ENCODE results near the gene SECISBP2L.
A peak's percentile ranks its signal among the peaks of the same experiment; 100 is the strongest.

The SECISBP2L gene

GRCh38 chr15:49046220-49047102 lies at the start of gene SECISBP2L:
Gene SECISBP2L, minus strand, starts transcription at chr15:49046446. Its CDS starts 147 bp downstream, at chr15:49046299.
- in situ Hi-C loops (cut with HindIII; ENCODE audit: low pct_ligation_motif_present, low sequenced_read_pairs), result no loop called here
- Histone ChIP-seq H3K36me3 (replicated peaks) (peaks cover 2% of the 10 kb centered on the region), H3K4me3 (ENCODE audit: low read depth, low read length) (peak within 1 kb of the TSS; percentile 84), H3K27ac (peak within 1 kb of the TSS; percentile 73), H3K27me3 (replicated peaks) (no peaks in the 10 kb centered on the region)
- DNase-seq, result peak; percentile 94
- peak; percentile 50 for TF ChIP-seq CTCF (IDR thresholded peaks at IDR 0.05; ENCODE audit: low read depth, low read length, missing control alignments)

- Histone ChIP-seq H3K36me3 (replicated peaks) (no peaks in the 10 kb centered on the region), H3K27me3 (replicated peaks) (no peaks in the 10 kb centered on the region), H3K27ac (no peak overlapping the region), H3K4me3 (ENCODE audit: low read depth, low read length) (no peak overlapping the region)
- no peak for TF ChIP-seq CTCF (IDR thresholded peaks at IDR 0.05; ENCODE audit: low read depth, low read length, missing control alignments)
- in situ Hi-C loops (cut with HindIII; ENCODE audit: low pct_ligation_motif_present, low sequenced_read_pairs), result no loop called here
- no peak for DNase-seq
Measured at GRCh38 chr15:49094923-49095322, 48.7 kb upstream of the SECISBP2L start.

- Histone ChIP-seq H3K27ac (no peak overlapping the region), H3K4me3 (ENCODE audit: low read depth, low read length) (no peak overlapping the region), H3K27me3 (replicated peaks) (no peaks in the 10 kb centered on the region), H3K36me3 (replicated peaks) (no peaks in the 10 kb centered on the region)
- no peak for DNase-seq
- TF ChIP-seq CTCF (IDR thresholded peaks at IDR 0.05; ENCODE audit: low read depth, low read length, missing control alignments), result no peak
- in situ Hi-C loops (cut with HindIII; ENCODE audit: low pct_ligation_motif_present, low sequenced_read_pairs), result no loop called here
Measured at GRCh38 chr15:49093252-49094105, 47.2 kb upstream of the SECISBP2L start.

- H3K4me3 ChIP-seq (ENCODE audit: low read depth, low read length), result no peak overlapping the region
- H3K27ac ChIP-seq, result no peak overlapping the region
- DNase-seq, result no peak
- in situ Hi-C loops (cut with HindIII; ENCODE audit: low pct_ligation_motif_present, low sequenced_read_pairs), result no loop called here
- no peak for TF ChIP-seq CTCF (IDR thresholded peaks at IDR 0.05; ENCODE audit: low read depth, low read length, missing control alignments)
- no peaks in the 10 kb centered on the region for H3K36me3 ChIP-seq (replicated peaks)
- no peaks in the 10 kb centered on the region for H3K27me3 ChIP-seq (replicated peaks)
Measured at GRCh38 chr15:49088996-49089395, 42.8 kb upstream of the SECISBP2L start.

GRCh38 chr15:49085696-49086459 lies 39.6 kb upstream of the SECISBP2L start:
- TF ChIP-seq CTCF (IDR thresholded peaks at IDR 0.05; ENCODE audit: low read depth, low read length, missing control alignments), result no peak
- DNase-seq, result no peak
- H3K4me3 ChIP-seq (ENCODE audit: low read depth, low read length), result no peak overlapping the region
- H3K27me3 ChIP-seq (replicated peaks), result no peaks in the 10 kb centered on the region
- no peaks in the 10 kb centered on the region for H3K36me3 ChIP-seq (replicated peaks)
- H3K27ac ChIP-seq, result no peak overlapping the region
- in situ Hi-C loops (cut with HindIII; ENCODE audit: low pct_ligation_motif_present, low sequenced_read_pairs), result no loop called here
